GM21737 (cell line): ENCODE measurements around the gene TPX2.
A peak's percentile ranks its signal among the peaks of the same experiment; 100 is the strongest.

Experiments used
- ATAC-seq: cut with Tn5 transposase; IDR thresholded peaks from one replicate; pipeline ENCODE4 v1.9.1; 2021; ENCODE audit warnings: mild to moderate bottlenecking, moderate library complexity; ENCODE audit not compliant: unreplicated experiment

The TPX2 gene, protein sequence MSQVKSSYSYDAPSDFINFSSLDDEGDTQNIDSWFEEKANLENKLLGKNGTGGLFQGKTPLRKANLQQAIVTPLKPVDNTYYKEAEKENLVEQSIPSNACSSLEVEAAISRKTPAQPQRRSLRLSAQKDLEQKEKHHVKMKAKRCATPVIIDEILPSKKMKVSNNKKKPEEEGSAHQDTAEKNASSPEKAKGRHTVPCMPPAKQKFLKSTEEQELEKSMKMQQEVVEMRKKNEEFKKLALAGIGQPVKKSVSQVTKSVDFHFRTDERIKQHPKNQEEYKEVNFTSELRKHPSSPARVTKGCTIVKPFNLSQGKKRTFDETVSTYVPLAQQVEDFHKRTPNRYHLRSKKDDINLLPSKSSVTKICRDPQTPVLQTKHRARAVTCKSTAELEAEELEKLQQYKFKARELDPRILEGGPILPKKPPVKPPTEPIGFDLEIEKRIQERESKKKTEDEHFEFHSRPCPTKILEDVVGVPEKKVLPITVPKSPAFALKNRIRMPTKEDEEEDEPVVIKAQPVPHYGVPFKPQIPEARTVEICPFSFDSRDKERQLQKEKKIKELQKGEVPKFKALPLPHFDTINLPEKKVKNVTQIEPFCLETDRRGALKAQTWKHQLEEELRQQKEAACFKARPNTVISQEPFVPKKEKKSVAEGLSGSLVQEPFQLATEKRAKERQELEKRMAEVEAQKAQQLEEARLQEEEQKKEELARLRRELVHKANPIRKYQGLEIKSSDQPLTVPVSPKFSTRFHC

GRCh38 chr20:31738729-31739549 is at the start of gene TPX2:
TSS of gene TPX2 (plus strand) at chr20:31739290. CDS start at chr20:31757477, 18,187 bp downstream.
- peak; percentile 97 for ATAC-seq

DNA sequence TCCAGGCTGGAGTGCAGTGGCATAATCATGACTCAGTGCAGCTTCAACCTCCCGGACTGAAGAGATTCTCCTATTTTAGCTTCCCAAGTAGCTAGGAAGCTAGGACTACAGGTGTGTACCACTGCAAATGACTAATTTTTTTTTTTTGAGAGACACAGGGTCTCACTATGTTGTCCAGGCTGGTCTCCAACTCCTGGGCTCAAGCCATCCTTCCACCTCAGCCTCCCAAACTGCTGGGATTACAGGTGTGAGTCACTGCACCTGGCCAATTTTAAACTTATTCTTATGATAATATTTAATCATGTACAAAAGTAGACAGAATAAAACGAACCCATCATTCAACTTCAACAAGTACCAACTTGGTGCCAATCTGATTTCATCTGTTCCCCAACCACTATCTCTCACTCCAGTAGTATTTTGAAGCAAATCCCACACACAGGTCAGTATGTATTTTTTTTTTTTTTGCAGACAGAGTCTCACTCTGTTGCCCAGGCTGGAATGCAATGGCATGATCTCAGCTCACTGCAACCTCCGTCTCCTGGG is 48.9 kb upstream of the TPX2 start:
- ATAC-seq: no peak

DNA sequence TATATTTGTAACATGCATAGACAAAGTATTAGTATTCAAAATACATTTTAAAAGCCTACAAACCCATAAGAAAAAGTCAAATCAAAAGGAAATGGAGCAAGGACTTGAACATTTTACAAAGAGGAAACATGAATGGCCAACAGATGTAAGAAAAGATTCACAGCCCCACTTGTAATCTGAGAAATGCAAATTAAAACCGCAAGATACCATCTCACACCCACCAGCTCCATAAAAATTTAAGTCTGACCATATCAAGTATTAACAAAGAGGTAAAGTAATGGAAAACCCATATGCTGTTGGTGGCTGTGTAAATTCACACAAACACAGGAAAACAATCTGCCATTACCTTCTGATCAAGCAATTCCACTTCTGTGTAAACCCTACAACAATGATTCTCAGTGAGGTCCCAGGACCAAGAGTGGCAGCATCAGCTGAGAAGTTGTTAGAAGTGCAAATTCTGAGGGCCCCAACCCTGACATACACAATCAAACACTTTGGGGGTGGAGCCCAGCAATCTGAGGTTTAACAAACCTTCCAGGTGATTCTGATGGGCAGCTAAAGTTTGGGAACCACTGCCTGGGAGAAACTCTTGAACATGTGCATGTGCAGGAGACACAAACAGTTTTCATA is 47.3 kb upstream of the TPX2 start:
- no peak for ATAC-seq

- no peak for ATAC-seq
Observed at GRCh38 chr20:31693402-31693801, 45.7 kb upstream of the TPX2 start.

- ATAC-seq: no peak
Observed at GRCh38 chr20:31693987-31694661, 45.0 kb upstream of the TPX2 start.

- ATAC-seq: no peak
Observed at GRCh38 chr20:31694842-31695593, 44.1 kb upstream of the TPX2 start.

GRCh38 chr20:31695849-31696804 is 43.0 kb upstream of the TPX2 start:
- ATAC-seq: no peak

DNA sequence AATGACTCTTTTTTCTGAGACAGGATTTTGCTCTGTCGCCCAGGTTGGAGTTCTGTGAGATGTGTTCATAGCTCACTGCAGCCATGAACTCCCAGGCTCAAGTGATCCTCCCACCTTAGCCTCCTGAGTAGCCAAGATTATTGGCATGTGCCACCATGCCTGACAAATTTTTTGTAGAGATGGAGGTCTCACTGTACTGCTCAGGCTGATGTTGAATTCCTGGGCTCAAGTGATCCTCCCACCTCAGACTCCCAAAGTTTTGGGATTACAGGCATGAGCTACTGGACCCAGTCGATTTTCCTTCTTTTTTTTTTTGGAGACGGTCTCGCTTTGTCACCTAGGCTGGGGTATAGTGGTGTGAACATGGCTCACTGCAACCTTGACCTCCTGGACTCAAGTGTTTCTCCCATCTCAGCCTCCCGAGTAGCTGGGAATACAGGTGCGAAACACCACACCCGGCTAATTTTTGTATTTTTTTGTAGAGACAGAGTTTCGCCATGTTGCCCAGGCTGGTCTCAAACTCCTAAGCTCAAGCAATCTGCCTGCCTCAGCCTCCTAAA is 40.8 kb upstream of the TPX2 start:
- no peak for ATAC-seq

DNA sequence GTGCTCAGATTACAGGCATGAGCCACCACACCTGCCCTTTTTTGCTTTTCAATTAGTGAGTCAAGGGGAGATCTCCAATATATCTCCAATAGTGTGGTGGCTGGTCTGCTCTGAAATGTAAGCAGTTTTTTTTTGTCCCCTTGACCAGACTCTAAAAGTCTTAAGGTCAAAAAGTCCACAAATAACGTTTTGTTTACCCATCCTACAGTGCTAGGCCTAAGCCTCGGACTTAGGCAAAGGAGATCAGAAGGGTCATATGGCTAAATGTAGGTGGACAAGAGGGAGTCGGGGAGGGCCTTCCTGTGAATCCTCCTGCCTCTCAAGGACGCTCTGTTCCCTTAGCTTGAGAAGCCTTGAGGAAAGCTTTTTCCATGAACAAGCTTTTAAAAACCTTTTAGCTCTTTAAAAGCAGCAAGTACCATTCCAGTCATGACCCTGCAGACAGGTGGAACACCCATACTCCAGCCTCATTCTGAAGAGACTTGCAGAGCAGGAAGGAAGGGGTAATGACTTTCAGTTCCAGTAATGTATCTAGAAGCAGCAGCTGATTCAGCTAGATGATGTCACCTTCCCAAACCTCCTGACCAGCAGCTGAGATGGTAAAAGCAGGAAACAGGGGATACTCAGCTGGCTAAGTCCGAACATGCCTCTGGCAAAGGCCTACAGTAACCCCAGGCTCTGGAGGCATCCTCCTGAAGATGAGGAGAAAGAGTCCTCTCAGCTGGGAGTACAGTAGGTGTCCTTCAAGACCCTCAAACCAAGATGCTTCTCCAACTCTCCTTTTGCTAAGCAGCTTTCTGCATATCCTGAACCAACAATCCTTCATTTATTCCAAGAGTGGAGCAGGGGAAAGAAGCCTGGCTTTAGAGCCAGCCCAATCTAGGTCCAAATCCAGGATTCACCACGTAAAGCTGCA is 40.0 kb upstream of the TPX2 start:
- peak; percentile 93 for ATAC-seq

DNA sequence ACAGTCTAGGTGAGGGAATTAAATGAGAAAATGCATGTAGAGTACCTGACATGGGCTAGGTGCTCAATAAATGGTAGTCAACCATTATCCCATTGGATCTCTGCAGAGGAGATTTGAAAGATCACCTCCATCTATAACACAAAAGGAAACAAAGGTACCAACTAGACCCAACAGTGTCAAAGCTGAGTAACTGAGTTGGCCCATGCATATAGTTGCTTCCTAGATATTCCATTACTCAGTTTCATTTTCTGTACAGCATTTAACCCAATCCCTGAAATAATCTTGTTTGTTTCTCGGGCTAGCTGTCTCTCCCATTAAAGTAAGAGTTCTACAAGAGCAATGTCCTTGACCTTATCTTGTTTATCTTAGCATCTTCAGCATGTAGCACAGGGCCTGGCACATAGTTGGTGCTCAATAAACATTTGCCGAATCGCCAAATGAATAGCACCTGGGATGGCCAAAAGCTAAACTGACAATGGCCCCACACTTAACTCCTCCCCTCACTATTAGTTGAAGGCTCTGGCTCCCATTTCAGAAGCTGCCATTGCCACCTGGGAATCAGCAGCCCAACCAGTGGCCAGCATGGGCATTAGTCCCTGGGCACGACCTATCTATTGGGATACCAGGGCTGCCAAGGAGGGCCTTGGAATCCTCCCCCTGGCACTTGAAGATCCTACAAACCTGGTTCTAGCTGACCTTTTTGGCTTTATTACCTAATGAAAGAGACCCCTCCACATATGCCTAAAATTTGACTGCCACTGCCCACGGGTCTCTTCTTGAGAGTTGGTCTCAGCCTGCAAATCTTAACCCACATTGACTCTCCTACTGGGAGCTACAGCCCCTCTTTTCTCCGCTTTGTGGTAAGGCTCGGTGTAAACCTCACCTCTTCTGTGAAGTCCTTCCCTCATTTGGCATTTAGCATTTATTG is 39.0 kb upstream of the TPX2 start:
- ATAC-seq: no peak

GRCh38 chr20:31700747-31701146 is 38.3 kb upstream of the TPX2 start:
- no peak for ATAC-seq

DNA sequence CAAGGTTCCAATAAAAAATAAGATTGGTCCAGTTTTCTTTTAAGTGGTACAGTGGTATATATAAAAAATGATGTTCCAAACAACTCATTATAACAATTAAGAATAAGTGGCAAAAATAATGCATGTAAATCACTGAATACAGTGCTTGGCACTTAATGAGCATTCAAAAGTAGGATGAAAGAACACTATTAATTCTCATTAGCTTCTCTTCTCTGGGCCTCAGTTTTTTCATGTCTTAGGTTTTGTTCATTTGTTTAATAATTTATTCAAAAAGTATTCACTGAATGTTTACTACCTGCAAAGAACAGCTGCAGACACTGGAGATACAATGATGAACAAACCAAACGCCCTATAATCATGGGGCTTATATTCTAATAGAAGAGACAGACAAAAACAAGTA is 37.5 kb upstream of the TPX2 start:
- no peak for ATAC-seq

GRCh38 chr20:31704225-31705119 is 34.6 kb upstream of the TPX2 start:
- ATAC-seq: no peak

DNA sequence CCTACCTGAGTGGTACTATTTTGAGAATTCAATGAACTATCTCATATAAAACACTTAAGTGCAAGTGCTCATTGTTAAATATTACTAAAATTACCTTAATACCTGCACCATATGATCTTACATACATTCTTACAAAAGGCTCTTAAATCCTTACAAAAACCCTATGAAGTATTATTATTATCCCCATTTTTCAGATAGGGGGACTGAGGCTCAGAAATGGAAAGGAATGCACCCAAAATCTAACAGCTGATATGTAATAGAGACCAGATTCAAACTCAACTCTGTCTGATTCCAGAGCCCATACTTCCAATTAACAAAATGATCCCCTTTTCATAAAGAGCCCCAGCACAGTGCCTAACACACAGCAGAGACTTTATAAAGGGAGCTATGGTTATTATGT is 33.9 kb upstream of the TPX2 start:
- ATAC-seq: no peak
